HepG2 (cell line): ENCODE results near the gene PLSCR4. TPM values are rescaled to one million over a fixed set of nuclear protein-coding genes. Genes with fewer than 3 reads are reported as not detected.

Source experiments
- ATAC-seq: fragments of 200-7000 bp; cut with Tn5 transposase; 3 replicates; pipeline ENCODE4 v1.9.1; 2020; ENCODE audit warnings: mild to moderate bottlenecking, moderate library complexity
- BruUV-seq: library from RNA; stranded (reverse); fragments of 400-500 nt; replicated peaks from 2 replicates; lab custom pipeline; 2021; lab: Mats Ljungman, UMichigan
- CTCF ChIA-PET: fragments of 300-600 bp; formaldehyde crosslinking; extraction: SDS; loops from one replicate; lab custom pipeline; 2021; ENCODE audit warnings: low total read pairs, inconsistent platforms, low intra/inter-chr PET ratio; lab: Yijun Ruan, JAX
- POLR2A ChIA-PET: fragments of 350-600 bp; sonication (Branson Sonifier 250); formaldehyde crosslinking; loops from one replicate; lab custom pipeline; 2020; ENCODE audit warnings: antibody characterized with exemption, inconsistent platforms; lab: Yijun Ruan, JAX
- DNase-seq: peaks from one replicate; pipeline ENCODE4 v3.0.0-alpha.2; 2015; ENCODE audit warnings: low spot score
- FAIRE-seq: peaks from 3 replicates; lab custom pipeline; 2011; peaks lifted over from hg19 to GRCh38; lab: Jason Lieb, UNC
- H2AFZ ChIP-seq: one replicate; pipeline ENCODE4 v1.6.1; 2011; ENCODE audit warnings: low read length, inconsistent platforms
- H3K27ac ChIP-seq: fragments of 300-600 bp; 3 replicates; pipeline ENCODE4 v1.8.0; 2011; ENCODE audit warnings: mixed run types, mild to moderate bottlenecking, mixed read lengths, low read length, inconsistent platforms; ENCODE audit not compliant: insufficient read depth; ENCODE audit errors: extremely low read length
- H3K27me3 ChIP-seq, 2 experiments: fragments of 200-600 bp in 1 of 2; 2 replicates in 1 of 2; 3 replicates in 1 of 2; pipeline versions ENCODE4 v1.6.0 to v1.8.0; 2011; ENCODE audit warnings: low read length in 2 of 2, mild to moderate bottlenecking in 2 of 2, moderate library complexity in 2 of 2, inconsistent platforms in 1 of 2; ENCODE audit not compliant: insufficient read depth in 2 of 2, control insufficient read depth in 1 of 2
- H3K36me3 ChIP-seq, 2 experiments: fragments of 200-600 bp in 1 of 2; replicated peaks in 1 of 2; 2 replicates in 1 of 2; 3 replicates in 1 of 2; pipeline versions ENCODE4 v1.5.1 to v1.8.0; 2011; ENCODE audit warnings: low read length in 2 of 2, inconsistent platforms in 1 of 2; ENCODE audit not compliant: insufficient read depth in 2 of 2, control insufficient read depth in 1 of 2
- H3K4me1 ChIP-seq: 2 replicates; pipeline ENCODE4 v1.5.1; 2012; ENCODE audit warnings: low read length, inconsistent platforms; ENCODE audit not compliant: insufficient read depth
- H3K4me2 ChIP-seq: 2 replicates; pipeline ENCODE4 v1.6.0; 2011; ENCODE audit warnings: low read depth, low read length, inconsistent platforms
- H3K4me3 ChIP-seq, 3 experiments: fragments of 200-600 bp in 1 of 3; sonication (generic), shearing (Covaris generic) in 1 of 3; replicated peaks in 1 of 3; 2 replicates each; pipeline ENCODE4 v1.5.1; 2011 to 2016; ENCODE audit warnings: low read length in 3 of 3, inconsistent platforms in 2 of 3, low read depth in 2 of 3, mild to moderate bottlenecking in 2 of 3, control low read depth in 1 of 3, mixed read lengths in 1 of 3; ENCODE audit not compliant: insufficient read depth in 1 of 3
- H3K79me2 ChIP-seq: one replicate; pipeline ENCODE4 v1.6.1; 2011; ENCODE audit warnings: low read length, inconsistent platforms; ENCODE audit not compliant: insufficient read depth
- H3K9ac ChIP-seq: 2 replicates; pipeline ENCODE4 v1.6.0; 2011; ENCODE audit warnings: mild to moderate bottlenecking, low read depth, low read length, inconsistent platforms; ENCODE audit not compliant: insufficient read depth
- H3K9me3 ChIP-seq: 2 replicates; pipeline ENCODE4 v1.5.1; 2012; ENCODE audit warnings: mild to moderate bottlenecking, low read length
- H4K20me1 ChIP-seq: 2 replicates; pipeline ENCODE4 v1.6.0; 2011; ENCODE audit warnings: inconsistent platforms, mild to moderate bottlenecking, low read length, moderate library complexity; ENCODE audit not compliant: insufficient read depth
- BCL6 ChIP-seq: IDR thresholded peaks from 2 replicates; pipeline ENCODE4 v1.6.1; 2016; ENCODE audit warnings: missing genetic modification reagents, missing compliant biosample characterization
- CAMTA2 ChIP-seq: sonication (generic); formaldehyde crosslinking; IDR thresholded peaks from 2 replicates; pipeline ENCODE4 v1.4.0; 2020; ENCODE audit warnings: mild to moderate bottlenecking, missing genetic modification reagents, borderline replicate concordance
- GATAD2A ChIP-seq: IDR thresholded peaks from 2 replicates; pipeline ENCODE4 v1.6.1; 2016
- HNF1A ChIP-seq, 2 experiments: sonication (generic) in 1 of 2; formaldehyde crosslinking in 1 of 2; IDR thresholded peaks; 2 replicates each; pipeline versions ENCODE4 v1.4.0 to v1.6.1; 2016 to 2020; ENCODE audit warnings: borderline replicate concordance in 1 of 2, low read depth in 1 of 2, mild to moderate bottlenecking in 1 of 2, missing genetic modification reagents in 1 of 2
- PAXIP1 ChIP-seq: sonication (generic); formaldehyde crosslinking; conservative IDR thresholded peaks from 2 replicates; pipeline ENCODE4 v1.4.0; 2020; ENCODE audit warnings: mild to moderate bottlenecking, missing genetic modification reagents, moderate library complexity
- SAFB2 ChIP-seq: sonication (generic); formaldehyde crosslinking; IDR thresholded peaks from 2 replicates; pipeline ENCODE4 v1.5.1; 2020; ENCODE audit warnings: missing genetic modification reagents, low read depth, mild to moderate bottlenecking, borderline replicate concordance
- SALL1 ChIP-seq: sonication (generic); formaldehyde crosslinking; IDR thresholded peaks from 2 replicates; pipeline ENCODE4 v1.8.0; 2022; ENCODE audit warnings: mild to moderate bottlenecking, missing genetic modification reagents
- SAP130 ChIP-seq: IDR thresholded peaks from 2 replicates; pipeline ENCODE4 v1.6.1; 2016; ENCODE audit warnings: low read depth
- UBTF ChIP-seq: sonication (generic); formaldehyde crosslinking; IDR thresholded peaks from 2 replicates; pipeline ENCODE4 v1.4.0; 2020; ENCODE audit warnings: mild to moderate bottlenecking, missing genetic modification reagents
- ZBTB34 ChIP-seq: sonication (generic); formaldehyde crosslinking; IDR thresholded peaks from 2 replicates; pipeline ENCODE4 v1.8.0; 2022; ENCODE audit warnings: mild to moderate bottlenecking, missing genetic modification reagents
- WGBS: methylation state at CpG from one replicate; pipeline ENCODE4 v1.1.6; 2017; ENCODE audit warnings: low lambda C conversion rate; 5-methylcytosine and 5-hydroxymethylcytosine counted together
- in situ Hi-C: cut with HindIII; loops from 2 replicates; pipeline ENCODE4 v1.10.0; 2017; ENCODE audit warnings: low pct_unique_long_range_greater_than_20kb; ENCODE audit not compliant: extremely low pct_ligation_motif_present
- intact Hi-C: fragments of 100-400 bp; cut with micrococcal nuclease; formaldehyde crosslinking; loops from one replicate; pipeline ENCODE4 v1.10.0; 2022; ENCODE audit not compliant: unreplicated experiment
- polyA plus RNA-seq, 8 experiments: library from polyadenylated mRNA; depleted of rRNA in 3 of 8; stranded (reverse) in 7 of 8; unstranded in 1 of 8; fragments of >200 nt; fragmentation: Illumina TruSeq in 4 of 8; extraction: Trizol in 4 of 8; gene quantifications; 2 replicates each; pipeline versions ENCODE4 v1.2.1 to v1.2.3, GENCODE V29; 2011 to 2016; ENCODE audit warnings: low read depth in 4 of 8, missing spikeins in 1 of 8, mixed read lengths in 1 of 8; ENCODE audit not compliant: insufficient read depth in 1 of 8
- total RNA-seq, 5 experiments: library from RNA; depleted of rRNA; stranded (reverse); fragments of >200 nt; fragmentation: Illumina TruSeq; extraction: Trizol; gene quantifications; 2 replicates each; pipeline ENCODE4 v1.2.3, GENCODE V29; 2016; ENCODE audit warnings: low read depth in 1 of 5

PLSCR4 gene
- total and polyA plus RNA-seq, 2 of the 13 experiments (the other 11 are each of a cell fraction or from before 2014, with no cell fraction given): 1.5 to 59.0 TPM

- 43% methylated on average over 2 of the region's 2 CpGs for WGBS
- no peak for DNase-seq
- Histone ChIP-seq H3K4me1 (peaks cover 60% of the 10 kb centered on the region), H3K27ac (peak overlapping the region; percentile 28), H4K20me1 (peaks cover 31% of the 10 kb centered on the region), H3K9ac (no peak overlapping the region), H3K4me2 (peak overlapping the region; percentile 98), H3K79me2 (peaks cover 39% of the 10 kb centered on the region), H3K4me3 (peak overlapping the region in 1 of 3 experiments; percentile 94; a peak in 1 of 6 replicates), H3K36me3 (no peaks in the 10 kb centered on the region; a peak in 1 of 5 replicates), H3K27me3 (no peaks in the 10 kb centered on the region; a peak in 1 of 5 replicates), H2AFZ (no peak overlapping the region), H3K9me3 (no peaks in the 10 kb centered on the region)
- ChIA-PET POLR2A (no interaction called here), CTCF (no interaction called here)
- no peak for FAIRE-seq
- no peak for ATAC-seq
- intact Hi-C loops (loop anchor here (5.0 kb wide), 1 partner anchor 35 kb away; no protein-coding TSS in a partner anchor), in situ Hi-C loops (loop anchor here (10.0 kb wide), 1 partner anchor 98 kb away; no protein-coding TSS in a partner anchor)
- BruUV-seq: no TSS peak
- TF ChIP-seq ZBTB34 (CRISPR knock-in tag) (0 out of 2 replicates have a peak, but pooled peaks have one; percentile 42), SALL1 (CRISPR knock-in tag) (peak; percentile 34), SAFB2 (CRISPR knock-in tag) (no peak), PAXIP1 (CRISPR knock-in tag) (peak; percentile 37; the same call in 1 of the 2 replicates), BCL6 (CRISPR knock-in tag) (peak; percentile 24), GATAD2A (CRISPR knock-in tag) (peak; percentile 23; the same call in 1 of the 2 replicates), CAMTA2 (CRISPR knock-in tag) (no peak), HNF1A (IDR thresholded peaks at IDR 0.05; ENCODE audit: low read depth) (0 out of 2 replicates have a peak, but pooled peaks have one; percentile 27), HNF1A (CRISPR knock-in tag; IDR thresholded peaks at IDR 0.05; ENCODE audit: borderline replicate concordance) (no peak), UBTF (CRISPR knock-in tag) (no peak), SAP130 (CRISPR knock-in tag) (peak; percentile 28; the same call in 1 of the 2 replicates)
Measured at GRCh38 chr3:146162561-146162960, 88.3 kb downstream of the PLSCR4 start.
